ENCODE results near the gene UBE3B.

UBE3B gene

DNA sequence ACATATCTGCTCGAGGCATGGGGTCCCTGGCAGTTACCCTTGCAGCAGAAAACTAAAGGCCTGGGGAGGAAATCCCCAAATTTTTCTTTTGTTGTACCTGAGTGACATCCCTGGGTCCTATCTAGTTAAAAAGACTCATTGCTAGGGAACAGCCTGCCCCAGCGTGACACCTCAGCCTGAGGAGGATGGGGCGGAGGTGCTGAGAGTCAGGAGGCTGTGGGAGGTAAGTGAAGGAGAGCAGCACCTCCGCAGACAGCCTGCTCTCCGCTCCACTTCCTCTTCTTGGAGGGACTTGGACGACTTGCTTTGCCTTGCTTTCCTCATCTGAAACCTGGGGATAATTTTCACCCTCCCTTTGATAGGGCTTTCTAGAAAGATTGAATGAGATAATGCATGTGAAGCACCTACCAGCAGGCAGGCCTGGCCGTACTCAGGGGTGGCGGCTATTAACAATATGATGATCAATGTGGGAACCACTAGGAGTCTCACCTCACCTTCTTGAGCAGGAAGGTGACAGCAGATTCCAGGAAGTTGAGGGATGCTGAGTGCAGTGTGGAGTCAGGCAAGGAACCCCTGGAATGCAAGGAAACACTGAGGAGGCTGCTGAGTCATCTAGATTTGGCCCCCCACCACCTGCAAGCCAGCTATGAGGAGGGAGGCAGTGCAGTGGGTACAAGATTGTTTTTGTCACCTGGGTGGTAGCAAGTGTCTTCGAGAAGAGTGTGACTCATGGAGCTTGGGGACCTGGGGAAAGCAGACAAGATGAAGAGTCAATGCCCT lies 23.2 kb downstream of the UBE3B start:
- Histone ChIP-seq H3K27ac (ENCODE audit: low read depth, low read length) (no peak overlapping the region), H3K9me3 (ENCODE audit: insufficient read depth, low read depth, low read length) (no peaks in the 10 kb centered on the region), H3K79me1 (ENCODE audit: low read length) (no peaks in the 10 kb centered on the region), H3K4me2 (ENCODE audit: low read length) (no peak overlapping the region), H3K27me3 (ENCODE audit: insufficient read depth, low read length) (no peaks in the 10 kb centered on the region), H2AK5ac (ENCODE audit: low read length) (no peak overlapping the region), H2BK5ac (ENCODE audit: low read depth, low read length, poor library complexity) (no peak overlapping the region), H2BK120ac (ENCODE audit: insufficient read depth, low read length, poor library complexity) (no peak overlapping the region), H2BK12ac (ENCODE audit: low read length) (no peak overlapping the region), H3K4me1 (ENCODE audit: control insufficient read depth in 1 of 2, insufficient read depth in 2 of 2, low read length in 2 of 2) (peaks cover 0 to 2% of the 10 kb centered on the region in 2 experiments), H4K8ac (ENCODE audit: low read depth, low read length) (no peak overlapping the region), H3K18ac (ENCODE audit: low read length) (no peak overlapping the region), H3K9ac (ENCODE audit: low read length) (no peak overlapping the region), H2AFZ (ENCODE audit: insufficient read depth, low read length, poor library complexity) (no peak overlapping the region), H3K4me3 (ENCODE audit: low read depth, low read length) (no peak overlapping the region), H4K12ac (ENCODE audit: low read depth, low read length) (no peak overlapping the region), H3K14ac (ENCODE audit: low read length) (no peak overlapping the region), H3K23ac (ENCODE audit: low read length) (no peak overlapping the region), H4K91ac (ENCODE audit: low read depth, low read length) (no peak overlapping the region), H3K4ac (ENCODE audit: low read depth, low read length) (no peak overlapping the region), H3K36me3 (ENCODE audit: control insufficient read depth in 1 of 2, insufficient read depth in 2 of 2, low read length in 2 of 2) (peaks cover 30 to 42% of the 10 kb centered on the region in 2 experiments), H3K79me2 (ENCODE audit: control insufficient read depth, insufficient read depth, low read length, poor library complexity) (no peaks in the 10 kb centered on the region)
- WGBS (ENCODE audit: extremely low coverage, insufficient coverage, insufficient read length) = no CpG with 5 or more reads among the region's 9 CpGs
- no peak for DNase-seq

- Histone ChIP-seq H2AK5ac (ENCODE audit: low read length) (no peak overlapping the region), H3K4me3 (ENCODE audit: low read depth, low read length) (no peak overlapping the region), H2BK120ac (ENCODE audit: insufficient read depth, low read length, poor library complexity) (no peak overlapping the region), H3K27ac (ENCODE audit: low read depth, low read length) (no peak overlapping the region), H3K36me3 (ENCODE audit: control insufficient read depth in 1 of 2, insufficient read depth in 2 of 2, low read length in 2 of 2) (peaks cover 30 to 44% of the 10 kb centered on the region in 2 experiments), H3K27me3 (ENCODE audit: insufficient read depth, low read length) (no peaks in the 10 kb centered on the region), H3K9ac (ENCODE audit: low read length) (no peak overlapping the region), H4K12ac (ENCODE audit: low read depth, low read length) (no peak overlapping the region), H3K9me3 (ENCODE audit: insufficient read depth, low read depth, low read length) (no peaks in the 10 kb centered on the region), H3K79me1 (ENCODE audit: low read length) (no peaks in the 10 kb centered on the region), H3K79me2 (ENCODE audit: control insufficient read depth, insufficient read depth, low read length, poor library complexity) (no peaks in the 10 kb centered on the region), H3K18ac (ENCODE audit: low read length) (no peak overlapping the region), H2AFZ (ENCODE audit: insufficient read depth, low read length, poor library complexity) (no peak overlapping the region), H4K91ac (ENCODE audit: low read depth, low read length) (no peak overlapping the region), H3K4me2 (ENCODE audit: low read length) (no peak overlapping the region), H2BK12ac (ENCODE audit: low read length) (no peak overlapping the region), H3K14ac (ENCODE audit: low read length) (no peak overlapping the region), H2BK5ac (ENCODE audit: low read depth, low read length, poor library complexity) (no peak overlapping the region), H3K4ac (ENCODE audit: low read depth, low read length) (no peak overlapping the region), H3K23ac (ENCODE audit: low read length) (no peak overlapping the region), H3K4me1 (ENCODE audit: control insufficient read depth in 1 of 2, insufficient read depth in 2 of 2, low read length in 2 of 2) (peaks cover 0 to 2% of the 10 kb centered on the region in 2 experiments), H4K8ac (ENCODE audit: low read depth, low read length) (no peak overlapping the region)
- no CpG with 5 or more reads among the region's 6 CpGs for WGBS (ENCODE audit: extremely low coverage, insufficient coverage, insufficient read length)
- DNase-seq = no peak
Measured at GRCh38 chr12:109501299-109501698, 23.9 kb downstream of the UBE3B start.

DNA sequence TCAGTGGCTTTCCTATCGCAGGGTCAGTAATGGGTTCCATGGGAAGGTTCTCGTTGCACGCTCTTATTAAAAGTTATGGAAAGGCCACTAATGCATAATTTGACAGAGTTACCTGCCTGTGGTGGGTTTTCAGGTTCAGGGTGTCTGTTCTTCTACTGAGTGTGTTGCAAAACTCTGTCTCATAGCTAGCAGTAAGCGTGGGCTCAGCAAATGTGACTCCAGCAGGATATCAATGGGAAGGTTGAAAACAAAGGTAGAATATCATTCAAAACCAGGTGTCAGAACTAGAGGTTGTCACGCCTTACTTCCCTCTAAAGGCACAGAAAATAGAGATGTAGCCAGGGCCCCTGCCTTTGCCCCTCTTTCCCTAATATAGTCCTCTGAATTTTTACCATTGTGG lies 24.9 kb downstream of the UBE3B start:
- Histone ChIP-seq H3K23ac (ENCODE audit: low read length) (no peak overlapping the region), H3K4me3 (ENCODE audit: low read depth, low read length) (no peak overlapping the region), H3K4me2 (ENCODE audit: low read length) (no peak overlapping the region), H3K36me3 (ENCODE audit: control insufficient read depth in 1 of 2, insufficient read depth in 2 of 2, low read length in 2 of 2) (peaks cover 30 to 50% of the 10 kb centered on the region in 2 experiments), H3K18ac (ENCODE audit: low read length) (no peak overlapping the region), H2AFZ (ENCODE audit: insufficient read depth, low read length, poor library complexity) (no peak overlapping the region), H3K14ac (ENCODE audit: low read length) (no peak overlapping the region), H4K8ac (ENCODE audit: low read depth, low read length) (no peak overlapping the region), H3K4me1 (ENCODE audit: control insufficient read depth in 1 of 2, insufficient read depth in 2 of 2, low read length in 2 of 2) (peaks cover 0 to 2% of the 10 kb centered on the region in 2 experiments), H3K9ac (ENCODE audit: low read length) (no peak overlapping the region), H3K27ac (ENCODE audit: low read depth, low read length) (no peak overlapping the region), H3K79me1 (ENCODE audit: low read length) (no peaks in the 10 kb centered on the region), H4K12ac (ENCODE audit: low read depth, low read length) (no peak overlapping the region), H2BK12ac (ENCODE audit: low read length) (no peak overlapping the region), H2BK5ac (ENCODE audit: low read depth, low read length, poor library complexity) (no peak overlapping the region), H3K79me2 (ENCODE audit: control insufficient read depth, insufficient read depth, low read length, poor library complexity) (no peaks in the 10 kb centered on the region), H2AK5ac (ENCODE audit: low read length) (no peak overlapping the region), H2BK120ac (ENCODE audit: insufficient read depth, low read length, poor library complexity) (no peak overlapping the region), H3K4ac (ENCODE audit: low read depth, low read length) (no peak overlapping the region), H3K27me3 (ENCODE audit: insufficient read depth, low read length) (no peaks in the 10 kb centered on the region), H3K9me3 (ENCODE audit: insufficient read depth, low read depth, low read length) (no peaks in the 10 kb centered on the region), H4K91ac (ENCODE audit: low read depth, low read length) (no peak overlapping the region)
- no peak for DNase-seq
- WGBS (ENCODE audit: extremely low coverage, insufficient coverage, insufficient read length) = no CpG with 5 or more reads among the region's 5 CpGs

- Histone ChIP-seq H3K36me3 (ENCODE audit: control insufficient read depth in 1 of 2, insufficient read depth in 2 of 2, low read length in 2 of 2) (peaks cover 34 to 59% of the 10 kb centered on the region in 2 experiments), H3K4me3 (ENCODE audit: low read depth, low read length) (no peak overlapping the region), H3K27me3 (ENCODE audit: insufficient read depth, low read length) (no peaks in the 10 kb centered on the region), H2BK12ac (ENCODE audit: low read length) (no peak overlapping the region), H3K18ac (ENCODE audit: low read length) (no peak overlapping the region), H4K8ac (ENCODE audit: low read depth, low read length) (no peak overlapping the region), H3K4ac (ENCODE audit: low read depth, low read length) (no peak overlapping the region), H2AFZ (ENCODE audit: insufficient read depth, low read length, poor library complexity) (no peak overlapping the region), H3K4me1 (ENCODE audit: control insufficient read depth in 1 of 2, insufficient read depth in 2 of 2, low read length in 2 of 2) (peaks cover 0 to 2% of the 10 kb centered on the region in 2 experiments), H3K9ac (ENCODE audit: low read length) (no peak overlapping the region), H4K12ac (ENCODE audit: low read depth, low read length) (no peak overlapping the region), H3K79me1 (ENCODE audit: low read length) (no peaks in the 10 kb centered on the region), H3K4me2 (ENCODE audit: low read length) (no peak overlapping the region), H2BK120ac (ENCODE audit: insufficient read depth, low read length, poor library complexity) (no peak overlapping the region), H3K79me2 (ENCODE audit: control insufficient read depth, insufficient read depth, low read length, poor library complexity) (no peaks in the 10 kb centered on the region), H4K91ac (ENCODE audit: low read depth, low read length) (no peak overlapping the region), H2BK5ac (ENCODE audit: low read depth, low read length, poor library complexity) (no peak overlapping the region), H2AK5ac (ENCODE audit: low read length) (no peak overlapping the region), H3K9me3 (ENCODE audit: insufficient read depth, low read depth, low read length) (no peaks in the 10 kb centered on the region), H3K27ac (ENCODE audit: low read depth, low read length) (no peak overlapping the region), H3K14ac (ENCODE audit: low read length) (no peak overlapping the region), H3K23ac (ENCODE audit: low read length) (no peak overlapping the region)
- no CpG with 5 or more reads among the region's 3 CpGs for WGBS (ENCODE audit: extremely low coverage, insufficient coverage, insufficient read length)
- no peak for DNase-seq
Measured at GRCh38 chr12:109503611-109504010, 26.2 kb downstream of the UBE3B start.

Measured in trophoblast cell (in vitro differentiated cells and primary cell).